Activated CD4-positive, alpha-beta memory T cell treated with anti-CD3 and anti-CD28 coated beads, Interleukin-2, amount 10 ng/mL, durations not matched to agents 7 days and 5 days (primary cell): ENCODE data around the gene FAM184B. TPM values are rescaled to one million over a fixed set of nuclear protein-coding genes. Genes with fewer than 3 reads are reported as not detected.
"Not testable (repeated sequence)": the region's sequence is repeated elsewhere in the genome, so short reads cannot be mapped to it uniquely, and the experiment has no call there.

Source experiments
- CTCF ChIA-PET: fragments of 350-600 bp; sonication (Branson Sonifier 250); formaldehyde crosslinking; loops from one replicate; lab custom pipeline; 2021; ENCODE audit warnings: antibody characterized with exemption, inconsistent platforms; lab: Charles Lee
- POLR2A ChIA-PET: fragments of 350-600 bp; sonication (Branson Sonifier 250); formaldehyde crosslinking; loops from one replicate; lab custom pipeline; 2021; ENCODE audit warnings: antibody characterized with exemption; lab: Charles Lee
- DNase-seq: peaks from one replicate; pipeline ENCODE4 v3.0.0-alpha.2; 2020
- H3K27ac Mint-ChIP-seq: one replicate; pipeline ENCODE4 v1.8.0; 2021; ENCODE audit warnings: mild to moderate bottlenecking, mixed read lengths
- H3K27me3 Mint-ChIP-seq: one replicate; pipeline ENCODE4 v1.8.0; 2021; ENCODE audit warnings: mixed read lengths
- H3K36me3 Mint-ChIP-seq: one replicate; pipeline ENCODE4 v1.8.0; 2021; ENCODE audit warnings: low read depth, mixed read lengths
- H3K4me1 Mint-ChIP-seq: one replicate; pipeline ENCODE4 v1.8.0; 2021; ENCODE audit warnings: mixed read lengths
- H3K4me3 Mint-ChIP-seq: one replicate; pipeline ENCODE4 v1.8.0; 2021; ENCODE audit warnings: mild to moderate bottlenecking, mixed read lengths
- H3K9me3 Mint-ChIP-seq: one replicate; pipeline ENCODE4 v1.8.0; 2021; ENCODE audit warnings: mixed read lengths
- total RNA-seq, 2 experiments: library from RNA; stranded (reverse); gene quantifications; one replicate each; pipeline ENCODE4 v1.2.3, GENCODE V29; 2021

Gene FAM184B
- total RNA-seq, 2 experiments from 2014 or later = not detected

- no peak overlapping the region for H3K4me3 Mint-ChIP-seq
- DNase-seq = no peak
- H3K4me1 Mint-ChIP-seq = no peaks in the 10 kb centered on the region
- ChIA-PET POLR2A (no interaction called here), CTCF (no interaction called here)
- no peak overlapping the region for H3K27ac Mint-ChIP-seq
- H3K27me3 Mint-ChIP-seq = no peaks in the 10 kb centered on the region
- no peaks in the 10 kb centered on the region for H3K36me3 Mint-ChIP-seq
- no peaks in the 10 kb centered on the region for H3K9me3 Mint-ChIP-seq
These were observed 76.3 kb downstream of the FAM184B start for GRCh38 chr4:17705107-17705506.

DNA sequence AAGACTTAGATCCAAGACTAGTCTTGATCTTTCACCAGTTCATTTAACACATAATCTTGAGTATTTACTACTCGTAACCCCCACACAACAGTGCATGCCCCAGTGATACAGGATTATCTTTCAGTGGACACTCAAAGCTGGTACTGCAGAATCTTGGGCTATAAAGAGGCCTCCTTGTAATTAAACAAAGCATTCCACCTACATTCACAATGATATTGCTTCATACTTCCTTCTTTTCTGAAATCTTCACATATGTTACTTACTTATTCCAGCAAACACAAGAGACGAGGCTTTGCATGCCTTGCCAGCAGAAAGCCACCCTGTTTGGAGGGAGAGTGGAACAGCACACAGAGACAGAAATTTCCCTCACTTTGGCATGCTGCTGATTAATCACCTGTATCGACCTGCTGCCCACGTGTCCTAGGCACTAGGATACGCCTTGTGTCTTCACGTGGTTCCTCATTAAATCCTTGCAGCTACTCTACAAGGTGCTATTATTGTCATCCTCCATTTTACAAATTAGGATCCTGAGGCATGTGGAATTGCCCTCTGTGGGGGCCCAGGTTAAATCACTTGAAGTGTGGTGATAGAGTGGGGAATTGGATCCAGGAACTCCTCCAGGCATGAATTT lies 77.3 kb downstream of the FAM184B start:
- no peak overlapping the region for H3K4me3 Mint-ChIP-seq
- H3K4me1 Mint-ChIP-seq = no peaks in the 10 kb centered on the region
- DNase-seq = no peak
- ChIA-PET CTCF (no interaction called here), POLR2A (no interaction called here)
- no peaks in the 10 kb centered on the region for H3K36me3 Mint-ChIP-seq
- H3K27ac Mint-ChIP-seq = no peak overlapping the region
- no peaks in the 10 kb centered on the region for H3K9me3 Mint-ChIP-seq
- no peaks in the 10 kb centered on the region for H3K27me3 Mint-ChIP-seq

DNA sequence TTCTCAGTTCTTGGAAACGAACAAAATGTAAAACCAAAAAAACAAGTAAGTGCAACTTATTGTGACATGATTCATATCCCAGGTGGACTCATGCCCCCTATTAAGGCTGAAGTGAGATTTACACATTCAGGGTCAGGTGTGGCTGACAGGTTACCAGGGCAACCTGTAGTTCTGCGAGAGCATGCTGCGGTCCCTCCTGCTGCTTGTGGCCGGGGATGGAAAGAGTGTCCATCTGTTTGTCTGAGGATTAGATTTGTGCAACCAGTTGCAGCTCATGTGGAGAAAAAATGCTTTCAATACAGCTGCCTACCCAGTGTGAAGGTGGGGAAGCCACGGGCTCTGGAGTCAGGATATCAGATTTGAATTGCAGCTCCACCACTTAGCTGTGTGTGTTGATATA lies 78.8 kb downstream of the FAM184B start:
- Mint-ChIP-seq H3K4me3 (no peak overlapping the region), H3K4me1 (no peaks in the 10 kb centered on the region), H3K9me3 (no peaks in the 10 kb centered on the region), H3K27me3 (peaks cover 3% of the 10 kb centered on the region), H3K36me3 (no peaks in the 10 kb centered on the region), H3K27ac (no peak overlapping the region)
- POLR2A ChIA-PET = no interaction called here
- CTCF ChIA-PET = no interaction called here
- no peak for DNase-seq

- ChIA-PET POLR2A (no interaction called here), CTCF (no interaction called here)
- no peaks in the 10 kb centered on the region for H3K4me1 Mint-ChIP-seq
- no peaks in the 10 kb centered on the region for H3K9me3 Mint-ChIP-seq
- no peak overlapping the region for H3K4me3 Mint-ChIP-seq
- DNase-seq = no peak
- H3K36me3 Mint-ChIP-seq = no peaks in the 10 kb centered on the region
- H3K27ac Mint-ChIP-seq = no peak overlapping the region
- peaks cover 8% of the 10 kb centered on the region for H3K27me3 Mint-ChIP-seq
These were observed 79.5 kb downstream of the FAM184B start for GRCh38 chr4:17701882-17702281.

DNA sequence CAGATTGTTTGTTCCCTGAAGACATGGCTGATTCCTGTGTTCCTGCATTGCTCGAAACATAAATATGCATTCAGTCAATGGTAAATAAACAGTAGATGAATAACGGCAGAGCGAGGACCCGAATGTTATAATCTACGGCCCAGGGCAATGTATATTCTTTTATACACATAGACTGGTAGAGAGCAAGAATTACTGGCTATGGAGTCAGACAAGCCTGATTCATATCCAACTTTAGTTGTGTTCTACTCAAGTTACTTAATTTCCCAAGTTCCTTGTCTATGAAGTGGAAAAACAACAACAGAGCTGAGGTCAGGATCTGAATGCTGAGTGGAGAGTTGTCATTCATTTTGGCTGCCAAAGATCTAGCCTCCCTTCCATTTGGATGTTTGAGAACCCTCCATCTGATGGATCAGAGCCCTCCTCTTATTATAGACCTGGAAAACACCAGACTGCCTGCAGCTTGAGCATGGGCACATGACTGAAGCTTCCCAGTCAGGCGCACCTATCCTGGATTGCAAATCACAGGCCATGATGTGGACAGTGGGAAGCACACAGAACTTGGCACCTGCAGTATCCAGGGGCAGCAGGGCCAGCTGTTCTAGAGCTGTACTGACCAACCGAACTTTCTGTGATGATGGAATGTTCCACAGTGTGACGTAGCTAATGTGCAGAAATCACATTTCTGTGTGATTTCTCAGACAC lies 80.1 kb downstream of the FAM184B start:
- CTCF ChIA-PET = no interaction called here
- no peaks in the 10 kb centered on the region for H3K9me3 Mint-ChIP-seq
- H3K4me1 Mint-ChIP-seq = no peaks in the 10 kb centered on the region
- peaks cover 9% of the 10 kb centered on the region for H3K27me3 Mint-ChIP-seq
- H3K4me3 Mint-ChIP-seq = no peak overlapping the region
- H3K36me3 Mint-ChIP-seq = no peaks in the 10 kb centered on the region
- POLR2A ChIA-PET = no interaction called here
- DNase-seq = no peak
- no peak overlapping the region for H3K27ac Mint-ChIP-seq

- H3K9me3 Mint-ChIP-seq = no peaks in the 10 kb centered on the region
- H3K4me1 Mint-ChIP-seq = no peaks in the 10 kb centered on the region
- CTCF ChIA-PET = no interaction called here
- no peak overlapping the region for H3K4me3 Mint-ChIP-seq
- POLR2A ChIA-PET = no interaction called here
- no peak overlapping the region for H3K27ac Mint-ChIP-seq
- no peaks in the 10 kb centered on the region for H3K36me3 Mint-ChIP-seq
- peaks cover 14% of the 10 kb centered on the region for H3K27me3 Mint-ChIP-seq
- DNase-seq = no peak
These were observed 82.0 kb downstream of the FAM184B start for GRCh38 chr4:17699380-17699779.

DNA sequence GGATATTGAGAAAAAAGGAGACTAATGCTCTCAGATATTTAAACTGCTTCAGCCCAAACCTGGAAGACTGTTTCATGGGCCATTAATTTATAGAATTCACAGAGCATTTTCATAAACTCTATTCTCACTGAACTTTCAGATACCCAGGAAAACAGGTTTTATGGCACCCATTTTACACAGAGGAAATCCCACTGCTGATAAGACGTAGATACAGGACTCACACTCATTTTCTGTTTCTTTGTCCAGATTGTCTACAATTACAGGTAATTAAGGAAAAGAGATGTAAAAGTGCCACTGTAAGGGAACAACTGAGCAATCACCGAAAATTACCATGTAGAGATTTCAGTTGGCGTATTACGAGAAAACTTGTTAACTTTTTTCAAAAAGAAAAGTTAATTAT lies 83.3 kb downstream of the FAM184B start:
- no peak overlapping the region for H3K27ac Mint-ChIP-seq
- H3K4me1 Mint-ChIP-seq = no peaks in the 10 kb centered on the region
- no peak overlapping the region for H3K4me3 Mint-ChIP-seq
- ChIA-PET POLR2A (no interaction called here), CTCF (no interaction called here)
- H3K27me3 Mint-ChIP-seq = peaks cover 16% of the 10 kb centered on the region
- no peaks in the 10 kb centered on the region for H3K36me3 Mint-ChIP-seq
- H3K9me3 Mint-ChIP-seq = no peaks in the 10 kb centered on the region
- no peak for DNase-seq

DNA sequence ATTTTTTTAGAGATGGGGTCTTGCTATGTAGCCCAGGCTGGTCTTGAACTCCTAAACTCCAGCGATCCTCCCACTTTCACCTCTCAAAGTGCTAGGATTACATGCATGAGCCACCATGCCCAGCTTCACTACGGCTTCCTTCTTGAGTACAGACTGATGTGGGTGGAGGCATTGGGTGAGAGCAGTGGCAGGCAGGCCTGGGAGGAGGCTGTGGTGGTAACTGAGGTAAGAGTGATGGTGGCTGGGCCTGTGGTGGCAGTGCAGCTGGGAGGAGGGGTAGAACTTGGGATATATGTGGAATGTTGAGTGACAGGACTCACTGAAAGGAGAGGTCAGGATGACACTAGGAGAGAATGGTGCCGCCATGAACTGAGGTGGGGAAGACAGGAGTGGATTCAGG lies 86.1 kb downstream of the FAM184B start:
- CTCF ChIA-PET = no interaction called here
- H3K9me3 Mint-ChIP-seq = no peaks in the 10 kb centered on the region
- no peaks in the 10 kb centered on the region for H3K36me3 Mint-ChIP-seq
- no peaks in the 10 kb centered on the region for H3K4me1 Mint-ChIP-seq
- no peak overlapping the region for H3K4me3 Mint-ChIP-seq
- peaks cover 16% of the 10 kb centered on the region for H3K27me3 Mint-ChIP-seq
- DNase-seq = no peak
- POLR2A ChIA-PET = interaction anchor here (0.6 kb wide), 1 partner anchor 17 kb away, joined by 3 read pairs; no protein-coding TSS in a partner anchor
- H3K27ac Mint-ChIP-seq = no peak overlapping the region

- CTCF ChIA-PET = no interaction called here
- DNase-seq = no peak
- Mint-ChIP-seq H3K27ac (no peak overlapping the region), H3K36me3 (no peaks in the 10 kb centered on the region), H3K27me3 (peaks cover 16% of the 10 kb centered on the region), H3K9me3 (no peaks in the 10 kb centered on the region), H3K4me3 (no peak overlapping the region), H3K4me1 (no peaks in the 10 kb centered on the region)
- POLR2A ChIA-PET = no interaction called here
These were observed 86.9 kb downstream of the FAM184B start for GRCh38 chr4:17694552-17694951.

- Mint-ChIP-seq H3K4me1 (no peaks in the 10 kb centered on the region), H3K36me3 (no peaks in the 10 kb centered on the region), H3K4me3 (no peak overlapping the region), H3K27ac (no peak overlapping the region), H3K9me3 (no peaks in the 10 kb centered on the region), H3K27me3 (peaks cover 7% of the 10 kb centered on the region)
- CTCF ChIA-PET = no interaction called here
- POLR2A ChIA-PET = no interaction called here
- DNase-seq = no peak
These were observed 90.5 kb downstream of the FAM184B start for GRCh38 chr4:17690898-17691297.

- Mint-ChIP-seq H3K4me1 (no peaks in the 10 kb centered on the region), H3K36me3 (no peaks in the 10 kb centered on the region), H3K9me3 (no peaks in the 10 kb centered on the region), H3K27ac (no peak overlapping the region), H3K4me3 (no peak overlapping the region), H3K27me3 (peaks cover 2% of the 10 kb centered on the region)
- POLR2A ChIA-PET = no interaction called here
- DNase-seq = no peak
- CTCF ChIA-PET = no interaction called here
These were observed 91.3 kb downstream of the FAM184B start for GRCh38 chr4:17690135-17690534.

- no peaks in the 10 kb centered on the region for H3K9me3 Mint-ChIP-seq
- ChIA-PET CTCF (no interaction called here), POLR2A (no interaction called here)
- no peak for DNase-seq
- no peak overlapping the region for H3K4me3 Mint-ChIP-seq
- no peaks in the 10 kb centered on the region for H3K27me3 Mint-ChIP-seq
- H3K4me1 Mint-ChIP-seq = no peaks in the 10 kb centered on the region
- H3K27ac Mint-ChIP-seq = no peak overlapping the region
- no peaks in the 10 kb centered on the region for H3K36me3 Mint-ChIP-seq
These were observed 93.4 kb downstream of the FAM184B start for GRCh38 chr4:17688011-17688441.

GRCh38 chr4:17687237-17687857 lies 94.1 kb downstream of the FAM184B start:
- H3K9me3 Mint-ChIP-seq = no peaks in the 10 kb centered on the region
- H3K4me3 Mint-ChIP-seq = no peak overlapping the region
- no peak overlapping the region for H3K27ac Mint-ChIP-seq
- H3K27me3 Mint-ChIP-seq = no peaks in the 10 kb centered on the region
- CTCF ChIA-PET = no interaction called here
- no peaks in the 10 kb centered on the region for H3K4me1 Mint-ChIP-seq
- POLR2A ChIA-PET = no interaction called here
- H3K36me3 Mint-ChIP-seq = no peaks in the 10 kb centered on the region
- no peak for DNase-seq

DNA sequence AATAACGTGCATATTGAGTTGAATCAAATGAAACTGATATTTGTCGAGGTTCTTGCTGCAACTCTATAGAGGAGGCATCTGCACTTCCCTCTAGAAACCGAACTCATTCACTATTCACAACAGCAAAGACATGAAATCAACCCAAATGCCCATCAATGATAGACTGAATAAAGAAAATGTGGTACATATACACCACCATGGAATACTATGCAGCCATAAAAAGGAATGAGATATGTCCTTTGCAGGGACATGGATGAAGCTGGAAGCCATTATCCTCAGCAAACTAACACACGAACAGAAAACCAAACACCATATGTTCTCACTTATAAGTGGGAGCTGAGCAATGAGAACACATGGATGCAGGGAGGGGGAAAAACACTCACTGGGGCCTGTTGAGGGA lies 96.8 kb downstream of the FAM184B start:
- H3K4me1 Mint-ChIP-seq, DNase-seq, H3K4me3 Mint-ChIP-seq, CTCF ChIA-PET, H3K27ac Mint-ChIP-seq, H3K27me3 Mint-ChIP-seq, H3K36me3 Mint-ChIP-seq, POLR2A ChIA-PET, H3K9me3 Mint-ChIP-seq: not testable (repeated sequence)
